ENCODE measurements around the gene CABLES1.

Gene CABLES1

DNA sequence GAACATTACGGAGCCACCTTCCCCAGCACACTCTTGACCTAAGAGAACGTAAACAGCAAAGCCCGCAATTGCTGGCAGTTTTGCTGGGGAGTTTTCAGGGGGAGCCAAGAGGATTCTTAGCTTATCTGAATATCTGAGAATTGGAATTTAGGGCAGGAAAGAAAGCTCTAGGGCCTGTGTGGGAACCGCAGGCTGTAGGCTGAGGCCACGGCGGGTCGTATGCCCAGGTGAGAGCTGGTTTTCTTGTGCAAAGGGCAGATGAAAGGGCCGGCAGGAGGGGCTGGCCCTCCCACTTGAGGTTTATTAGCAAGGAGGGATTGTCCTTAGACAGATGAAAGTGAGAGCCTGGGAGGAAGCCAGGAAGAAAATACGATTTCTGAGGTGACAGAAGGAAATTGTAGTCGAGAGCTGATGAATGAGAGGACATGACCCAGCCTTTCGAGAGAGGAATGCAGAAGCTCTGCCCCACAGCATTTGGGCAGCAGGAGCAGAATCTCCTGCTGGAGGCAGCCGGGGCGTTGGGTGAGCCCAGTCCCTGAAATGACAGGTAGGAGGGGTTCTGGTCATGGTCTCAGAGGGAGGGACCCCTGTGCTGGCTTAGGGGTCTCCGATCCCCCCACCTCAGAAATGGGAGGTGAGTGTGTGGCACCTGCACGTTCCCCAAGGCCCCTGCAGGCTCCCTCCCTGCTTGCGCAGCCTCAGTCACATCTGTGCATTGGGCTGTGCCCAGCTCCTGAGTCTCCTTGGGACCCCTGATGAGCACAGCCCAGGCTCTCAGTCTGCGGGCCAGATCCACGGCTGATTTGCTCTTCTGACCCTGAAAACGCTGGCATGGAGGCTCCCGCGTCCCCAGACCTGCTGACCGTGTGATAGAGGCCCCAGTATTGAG is 61.1 kb downstream of the CABLES1 start:
- peak; percentile 94 for DNase-seq

DNA sequence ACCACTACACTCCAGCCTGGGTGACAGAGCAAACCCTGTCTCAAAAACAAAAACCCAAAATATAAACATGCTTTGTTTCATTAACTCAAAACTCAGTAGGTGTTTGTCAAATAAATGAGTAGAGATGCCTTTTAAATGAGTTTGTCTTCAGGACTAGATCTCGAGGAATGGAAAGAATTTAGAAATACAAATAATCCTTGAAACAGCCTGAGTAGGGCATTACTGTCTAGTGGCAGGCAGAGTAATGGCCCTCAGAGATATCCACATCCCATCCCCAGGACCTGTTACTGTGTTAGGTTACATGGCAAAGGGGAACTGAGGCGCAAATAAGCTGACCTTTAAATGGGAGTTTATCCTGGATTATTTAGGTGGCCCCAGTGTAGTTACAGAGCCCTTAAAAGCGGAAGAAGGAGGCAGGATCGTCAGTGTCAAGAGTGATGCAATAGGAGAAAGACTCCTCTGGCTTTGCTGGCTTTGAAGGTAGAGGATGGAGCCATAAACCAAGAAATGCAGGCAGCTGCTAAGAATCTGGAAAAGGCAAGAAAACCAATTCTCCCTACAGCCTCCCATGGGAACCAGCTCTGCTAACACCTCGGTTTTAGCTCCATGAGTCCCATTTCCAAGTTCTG is 63.0 kb downstream of the CABLES1 start:
- DNase-seq, result no peak

DNA sequence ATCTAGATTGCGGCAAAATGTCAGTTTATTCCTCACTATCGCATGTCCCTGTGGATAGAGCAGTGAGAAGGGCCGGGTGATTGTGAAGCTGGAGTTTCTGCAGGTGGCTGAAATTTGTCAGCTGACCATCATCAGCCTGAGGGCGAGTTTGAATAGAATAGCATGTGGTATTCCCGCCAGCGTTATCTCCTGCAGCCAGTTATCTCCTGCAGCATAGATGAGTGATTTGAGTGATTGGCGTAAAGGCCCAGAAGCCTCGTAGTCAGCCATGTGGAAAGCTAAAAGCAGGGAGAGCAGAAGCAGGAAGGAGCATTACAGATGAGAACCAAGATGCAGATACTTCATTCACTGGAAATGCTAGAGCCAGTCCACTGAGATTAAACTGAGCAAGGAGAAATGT is 65.5 kb downstream of the CABLES1 start:
- peak; percentile 74 for DNase-seq

DNA sequence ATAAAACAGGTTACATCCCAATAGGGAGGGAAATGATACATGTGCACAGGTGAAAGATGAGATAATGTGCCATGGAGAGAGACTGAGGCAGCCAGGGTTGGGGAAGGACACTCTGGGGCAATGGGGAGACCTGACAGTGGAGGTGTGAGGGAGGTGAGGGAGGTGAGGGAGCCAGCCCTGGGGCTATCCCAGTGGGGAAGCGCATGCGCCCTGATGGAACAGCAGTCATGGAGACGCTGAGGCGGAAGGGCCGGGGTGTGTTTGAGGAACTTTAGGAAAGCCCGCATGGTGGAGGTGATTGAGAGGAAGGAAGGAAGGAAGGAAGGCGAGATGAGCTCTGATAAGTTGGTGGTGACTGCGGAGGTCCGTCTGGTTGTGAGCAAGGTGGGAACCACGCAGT is 66.5 kb downstream of the CABLES1 start:
- no peak for DNase-seq

DNA sequence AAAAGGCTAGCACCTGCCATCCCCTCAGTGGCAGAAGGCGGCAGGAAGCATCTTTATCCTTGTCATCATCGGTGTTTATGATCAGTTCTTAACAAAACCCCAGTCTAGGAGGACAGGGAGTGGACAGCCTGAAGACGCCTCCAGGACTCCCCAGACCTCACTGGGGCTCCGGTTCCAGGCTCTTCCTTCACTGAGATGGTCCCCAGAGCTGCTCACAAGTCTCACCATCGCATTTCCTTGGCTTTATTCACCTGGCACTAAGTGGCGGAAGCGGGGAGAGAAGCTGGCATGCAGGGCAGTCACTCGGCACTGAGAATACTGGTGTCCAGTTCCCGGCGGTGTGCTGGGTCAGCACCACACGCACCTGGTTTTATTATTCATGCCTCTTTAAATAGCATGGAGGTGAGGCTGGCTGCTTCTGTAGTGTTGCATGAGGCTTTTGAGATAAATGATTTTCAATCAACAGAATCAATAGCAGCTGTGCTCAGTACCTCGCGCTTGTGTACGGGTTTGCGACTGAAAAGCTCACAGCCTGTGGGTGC is 68.7 kb downstream of the CABLES1 start:
- no peak for DNase-seq

DNA sequence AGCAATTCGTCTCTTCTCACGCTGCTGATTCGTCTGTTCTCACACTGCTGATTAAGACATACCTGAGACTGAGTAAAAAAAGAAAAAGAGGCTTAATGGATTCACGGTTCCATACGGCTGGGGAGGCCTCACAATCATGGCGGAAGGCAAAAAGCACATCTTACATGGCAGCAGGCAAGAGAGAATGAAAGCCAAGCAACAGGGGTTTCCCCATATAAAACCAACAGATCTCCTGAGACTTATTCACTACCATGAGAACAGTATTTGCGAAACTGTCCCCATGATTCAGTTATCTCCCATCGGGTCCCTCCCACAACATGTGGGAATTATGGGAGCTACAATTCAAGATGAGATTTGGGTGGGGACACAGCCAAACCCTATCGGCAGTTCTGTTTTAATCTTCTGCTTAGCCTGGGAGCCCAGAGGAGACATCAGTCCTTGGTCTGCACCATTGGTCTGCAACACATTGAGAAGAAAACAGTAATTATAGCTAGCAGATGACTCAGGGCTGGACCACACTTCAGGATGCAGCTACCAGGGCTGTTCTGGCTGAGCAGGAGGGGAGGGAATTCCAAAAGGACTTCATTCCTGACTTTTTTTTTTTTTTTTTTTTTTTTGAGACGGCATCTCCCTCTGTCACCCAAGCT is 69.4 kb downstream of the CABLES1 start:
- DNase-seq, result peak; percentile 71

DNA sequence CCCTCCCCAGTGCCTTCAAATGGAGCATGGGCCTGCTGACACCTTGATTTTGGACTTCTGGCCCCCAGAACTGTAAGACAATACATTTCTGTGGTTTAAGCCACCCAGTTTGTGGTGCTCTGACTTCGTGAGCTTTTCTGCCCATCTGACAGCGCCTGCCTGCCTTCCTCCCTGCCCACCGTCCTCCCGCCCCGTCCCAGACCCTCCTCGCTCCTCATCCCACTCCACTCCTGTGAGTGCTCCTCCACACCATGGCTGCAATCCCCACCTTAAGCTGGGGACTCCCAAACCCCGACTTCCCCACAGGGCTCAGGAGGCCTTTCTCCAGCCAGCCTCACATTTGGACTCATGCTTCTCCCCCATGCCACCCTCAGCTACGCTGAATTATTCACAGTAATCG is 70.7 kb downstream of the CABLES1 start:
- no peak for DNase-seq

DNA sequence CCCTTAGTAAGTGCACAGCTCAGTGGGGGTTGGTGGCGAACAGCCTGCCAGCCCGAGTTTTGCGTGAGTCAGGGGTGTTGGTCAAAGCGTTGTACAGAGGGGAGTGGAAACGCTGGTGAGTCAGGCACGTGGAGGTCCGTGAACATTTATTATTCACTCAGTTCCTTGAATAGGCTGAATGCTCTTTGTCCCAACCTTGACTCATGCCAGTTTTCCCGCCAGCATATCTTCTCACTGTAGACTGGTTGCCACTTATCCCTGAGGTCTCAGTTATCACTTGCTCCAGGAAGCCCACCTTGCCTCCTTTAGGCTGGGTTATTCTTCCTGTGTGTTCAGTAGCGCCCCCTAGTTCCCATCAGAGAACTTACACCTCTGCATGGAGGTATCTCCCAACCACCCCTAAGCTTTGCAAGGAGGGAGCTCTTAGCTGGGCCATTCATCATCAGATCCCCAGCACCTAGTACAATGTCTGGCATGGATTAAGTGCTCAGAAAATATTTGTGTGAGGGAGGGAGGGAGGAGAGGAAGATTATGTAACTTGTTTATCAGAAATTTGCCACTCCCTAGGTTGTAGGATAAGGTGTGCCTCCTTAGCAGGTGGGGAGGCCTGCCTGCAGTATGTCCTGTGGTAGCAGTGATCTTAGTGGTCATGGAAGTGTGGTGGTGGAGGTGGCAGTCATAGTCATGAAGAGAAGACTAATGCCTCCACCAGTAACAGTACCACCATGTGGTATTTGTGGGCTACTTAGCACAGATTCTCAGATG is 72.1 kb downstream of the CABLES1 start:
- no peak for DNase-seq

DNA sequence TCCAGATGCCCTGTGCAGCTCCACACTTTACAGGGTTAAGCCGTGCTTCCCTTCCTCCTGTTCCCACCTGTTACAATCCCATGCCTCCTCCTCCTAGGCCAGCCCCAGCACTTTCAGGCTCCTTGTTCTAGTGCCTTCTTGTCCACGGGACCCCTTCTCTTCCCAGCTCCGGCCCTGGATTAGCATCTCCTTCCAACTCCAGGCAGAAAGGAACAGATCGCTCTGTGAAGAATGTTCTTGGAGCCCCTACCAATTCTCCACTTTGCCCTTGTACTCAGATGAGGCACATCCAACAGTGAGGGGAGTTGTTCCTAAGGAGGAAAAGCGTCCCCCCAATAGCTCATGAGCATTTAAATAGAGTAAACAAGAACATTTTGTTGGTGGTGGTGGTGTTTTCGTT is 72.7 kb downstream of the CABLES1 start:
- no peak for DNase-seq

DNA sequence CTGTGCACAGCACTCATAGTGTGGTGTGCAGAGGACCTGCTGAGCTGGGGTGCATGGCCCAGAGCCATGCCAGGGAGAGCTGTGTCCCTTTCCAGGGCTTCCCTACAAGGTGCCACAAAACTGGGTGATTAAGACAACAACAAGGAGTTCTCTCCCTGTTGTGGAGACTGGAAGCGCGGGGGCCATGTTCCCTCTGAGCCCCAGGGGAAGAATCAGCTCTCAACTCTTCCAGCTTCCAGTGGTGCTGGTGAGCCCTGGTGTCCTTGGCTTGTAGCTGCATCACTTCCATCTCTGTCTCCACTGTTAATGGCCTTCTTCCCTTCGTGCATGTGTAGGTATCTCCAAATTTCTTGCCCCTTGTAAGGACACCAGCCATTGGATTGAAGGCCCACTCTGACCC is 73.3 kb downstream of the CABLES1 start:
- DNase-seq, result no peak

DNA sequence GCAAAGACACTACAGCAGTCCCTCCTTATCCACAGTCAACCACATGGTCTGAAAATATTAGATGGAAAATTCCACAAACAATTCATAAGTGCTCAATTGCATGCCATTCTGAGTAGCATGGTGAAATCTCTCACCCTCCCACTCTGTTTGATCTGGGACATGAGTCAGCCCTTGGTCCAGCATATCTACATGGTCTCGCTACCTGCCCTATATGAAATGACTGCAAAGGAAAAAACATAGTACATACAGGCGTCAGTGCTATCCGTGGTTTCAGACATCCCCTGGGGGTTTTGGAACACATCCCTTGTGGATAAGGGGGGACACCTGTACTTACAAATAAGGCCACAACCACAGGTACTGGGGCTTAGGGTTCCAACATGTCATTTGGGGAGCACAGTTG is 73.7 kb downstream of the CABLES1 start:
- DNase-seq, result no peak

DNA sequence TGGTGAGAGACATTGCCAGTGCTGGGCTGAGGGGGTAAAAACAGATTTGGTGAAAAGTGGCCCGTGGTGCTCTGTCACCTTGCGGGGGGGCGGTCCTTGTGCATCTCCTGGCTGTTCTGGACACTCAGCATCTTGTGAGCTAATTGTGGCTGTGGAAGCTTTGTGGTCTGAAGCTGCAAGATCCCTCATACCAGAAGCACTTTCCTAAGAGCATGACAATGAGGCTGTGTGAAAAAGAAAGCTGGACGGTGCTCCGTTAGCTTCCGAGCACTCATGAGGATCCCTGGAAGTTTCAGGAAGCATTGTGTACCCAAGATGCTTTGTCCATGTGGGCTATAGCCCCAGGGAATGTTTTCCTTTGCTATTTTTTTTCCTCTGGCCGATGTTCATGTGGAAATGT is 74.5 kb downstream of the CABLES1 start:
- no peak for DNase-seq

DNA sequence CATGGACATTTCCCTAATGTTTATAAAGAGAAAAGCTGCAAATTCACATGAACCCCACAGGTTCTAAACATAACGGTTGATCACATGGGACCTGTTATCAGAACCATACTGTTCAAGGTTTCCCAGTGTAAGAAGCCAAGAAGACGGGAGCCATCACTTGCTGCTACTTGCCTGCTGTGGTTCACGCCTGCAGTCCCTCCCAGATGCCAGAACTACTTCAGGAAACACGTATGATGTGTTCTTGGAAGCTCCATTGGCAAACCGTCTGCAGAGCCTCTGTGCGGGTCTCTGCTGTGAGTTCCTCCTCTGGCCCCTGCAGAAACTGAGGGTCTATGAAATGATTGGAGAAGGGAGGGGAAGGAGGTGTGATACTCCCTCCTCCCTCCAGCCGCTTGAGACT is 75.2 kb downstream of the CABLES1 start:
- DNase-seq, result no peak

DNA sequence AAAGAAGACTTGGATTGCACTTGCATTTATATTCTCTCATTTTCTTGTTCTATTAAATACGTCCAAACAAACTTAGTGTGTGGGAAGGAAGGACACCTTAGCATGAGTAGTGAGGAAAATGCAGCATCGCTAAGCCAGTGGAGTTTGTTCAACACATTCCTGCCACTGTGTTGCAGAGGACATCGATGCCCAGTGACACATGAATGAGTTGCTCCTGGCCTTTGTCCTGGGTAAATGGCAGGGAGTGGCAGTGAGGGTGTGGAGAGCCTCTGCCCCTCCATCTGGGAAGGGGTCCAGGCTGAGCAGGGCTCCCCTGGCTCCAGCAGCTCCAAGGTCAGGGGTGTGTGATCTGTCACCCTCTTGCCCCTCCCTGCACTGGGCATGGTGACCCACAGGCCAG is 75.9 kb downstream of the CABLES1 start:
- no peak for DNase-seq

DNA sequence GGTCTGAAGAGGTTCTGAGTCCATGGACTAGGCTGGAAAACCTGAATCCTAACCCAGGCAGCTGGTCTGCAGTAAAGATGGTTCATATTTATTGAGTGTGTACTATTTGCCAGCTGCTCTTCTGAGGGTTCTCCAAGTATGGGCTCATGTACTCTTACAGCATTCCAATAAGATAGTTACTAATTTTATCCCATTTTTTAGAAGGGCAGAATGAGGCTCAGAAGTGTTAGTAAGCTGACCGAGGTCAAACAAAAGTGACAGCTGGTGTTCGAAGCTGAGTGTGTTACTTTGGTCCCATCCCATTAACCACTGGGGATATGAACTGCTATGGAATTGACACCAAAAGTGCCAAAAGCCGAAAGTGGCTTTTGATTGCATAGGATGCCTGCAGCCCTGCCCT is 76.9 kb downstream of the CABLES1 start:
- DNase-seq, result no peak

DNA sequence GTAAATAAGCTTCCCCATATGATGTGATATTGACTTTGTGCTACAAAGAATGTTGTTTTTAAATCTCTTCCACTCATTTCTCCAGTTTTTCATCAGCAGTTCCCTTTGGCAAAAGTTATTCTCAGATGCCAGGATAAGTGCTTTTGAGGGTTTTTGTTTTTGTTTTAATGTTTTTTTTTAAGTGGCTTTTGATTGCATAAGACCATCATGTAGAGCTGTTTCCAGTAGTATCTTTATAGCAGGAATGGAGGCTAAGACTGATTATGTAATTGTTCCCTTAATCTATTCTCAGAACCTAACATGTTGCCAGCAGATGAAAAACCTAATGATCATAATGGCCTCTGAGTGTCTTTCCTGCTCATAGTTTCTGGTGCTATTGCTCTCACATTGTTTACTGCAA is 77.9 kb downstream of the CABLES1 start:
- DNase-seq, result no peak

DNA sequence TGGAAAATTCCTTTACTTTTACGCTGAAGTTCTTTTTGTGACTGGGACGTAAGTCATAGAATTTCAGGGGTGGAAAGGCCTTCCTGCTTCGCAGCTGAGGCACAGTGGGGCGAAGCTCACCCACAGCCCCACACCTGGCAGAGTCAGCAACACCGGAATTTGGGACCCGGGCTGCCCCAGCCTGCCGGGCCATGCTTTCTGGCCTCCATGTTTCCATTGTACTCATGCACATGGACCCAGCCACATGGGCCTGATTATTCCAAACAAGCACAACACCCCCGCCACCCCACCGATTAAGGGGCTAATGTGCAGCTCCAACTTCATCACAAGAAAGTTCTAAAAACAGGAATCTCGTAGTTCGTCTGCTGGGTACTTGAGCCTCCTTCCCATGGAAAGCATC is 82.5 kb downstream of the CABLES1 start:
- no peak for DNase-seq

DNA sequence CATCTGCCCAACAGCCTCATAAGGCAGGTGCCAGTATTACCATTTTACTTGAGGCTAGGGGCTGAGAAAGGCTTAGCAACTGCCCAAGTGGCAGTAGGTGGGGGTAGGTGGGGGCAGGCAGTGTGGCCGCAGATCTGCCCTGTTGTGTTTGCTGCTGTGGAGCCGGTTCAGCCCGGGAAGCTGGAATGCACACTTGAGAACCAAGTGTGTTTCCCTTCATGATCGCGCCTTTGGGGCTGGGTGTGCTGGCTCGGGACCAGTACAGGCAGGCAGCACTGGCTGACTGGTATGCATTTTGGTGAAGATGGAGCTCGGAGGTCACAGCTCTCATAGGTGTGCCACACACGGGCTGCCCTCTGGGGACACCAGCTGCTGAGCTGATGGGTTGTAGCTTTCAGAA is 85.1 kb downstream of the CABLES1 start:
- DNase-seq, result no peak

DNA sequence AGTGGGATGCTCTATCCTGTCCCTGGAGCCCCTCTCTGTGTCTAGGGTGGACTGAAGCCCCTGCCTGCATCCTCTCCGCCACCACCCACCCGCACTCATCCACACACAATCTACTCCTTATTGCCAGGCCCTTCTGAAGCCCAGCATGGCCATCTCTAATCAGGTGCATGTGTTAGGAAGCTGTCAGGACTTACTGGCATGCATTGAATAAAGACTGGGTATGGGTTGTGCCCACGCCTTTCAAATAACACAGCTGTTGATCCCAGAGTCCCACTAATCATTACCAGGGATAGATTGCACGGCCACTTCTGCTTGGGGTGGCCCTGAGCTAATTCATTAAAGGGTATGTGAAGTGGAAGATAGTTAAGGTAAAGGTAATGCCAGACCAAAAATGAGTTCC is 88.4 kb downstream of the CABLES1 start:
- no peak for DNase-seq

DNA sequence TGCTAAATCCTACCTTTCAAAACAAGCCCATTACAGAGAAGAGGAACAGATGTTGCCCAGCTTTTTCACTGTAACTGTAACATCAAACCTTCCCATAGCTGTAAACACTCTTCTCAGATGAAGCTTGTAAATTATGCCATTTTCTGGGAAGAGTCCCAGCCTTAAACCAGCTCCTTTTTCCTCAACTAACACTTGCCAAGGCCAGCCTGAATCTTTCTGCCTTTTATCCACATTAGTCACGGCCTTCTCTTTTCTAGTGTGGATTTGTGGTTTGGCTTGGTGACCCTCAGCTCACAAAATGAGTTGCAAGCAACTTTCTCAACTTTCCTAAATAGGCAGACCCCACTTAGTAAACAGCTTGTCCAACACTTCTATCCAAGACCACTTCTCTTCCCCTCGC is 90.2 kb downstream of the CABLES1 start:
- no peak for DNase-seq

DNA sequence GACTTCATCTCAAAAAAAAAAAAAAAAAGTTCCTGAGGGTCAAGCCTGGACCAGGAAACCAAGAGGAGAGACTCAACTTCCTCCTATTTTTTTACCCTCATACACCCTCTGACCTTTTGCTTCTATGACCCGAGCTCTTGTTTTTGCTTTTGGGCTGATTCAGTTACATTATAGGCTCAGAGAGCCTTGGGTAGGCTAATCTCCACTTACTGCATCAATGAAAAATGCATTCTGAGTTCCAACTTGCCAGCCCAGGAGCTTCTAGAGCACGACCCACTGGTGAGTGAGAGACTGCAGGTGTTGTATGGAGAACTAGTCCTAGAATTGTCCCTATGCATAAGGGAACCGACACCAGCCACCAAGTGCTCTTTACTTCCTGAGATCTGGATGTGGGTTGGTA is 91.1 kb downstream of the CABLES1 start:
- DNase-seq, result no peak

DNA sequence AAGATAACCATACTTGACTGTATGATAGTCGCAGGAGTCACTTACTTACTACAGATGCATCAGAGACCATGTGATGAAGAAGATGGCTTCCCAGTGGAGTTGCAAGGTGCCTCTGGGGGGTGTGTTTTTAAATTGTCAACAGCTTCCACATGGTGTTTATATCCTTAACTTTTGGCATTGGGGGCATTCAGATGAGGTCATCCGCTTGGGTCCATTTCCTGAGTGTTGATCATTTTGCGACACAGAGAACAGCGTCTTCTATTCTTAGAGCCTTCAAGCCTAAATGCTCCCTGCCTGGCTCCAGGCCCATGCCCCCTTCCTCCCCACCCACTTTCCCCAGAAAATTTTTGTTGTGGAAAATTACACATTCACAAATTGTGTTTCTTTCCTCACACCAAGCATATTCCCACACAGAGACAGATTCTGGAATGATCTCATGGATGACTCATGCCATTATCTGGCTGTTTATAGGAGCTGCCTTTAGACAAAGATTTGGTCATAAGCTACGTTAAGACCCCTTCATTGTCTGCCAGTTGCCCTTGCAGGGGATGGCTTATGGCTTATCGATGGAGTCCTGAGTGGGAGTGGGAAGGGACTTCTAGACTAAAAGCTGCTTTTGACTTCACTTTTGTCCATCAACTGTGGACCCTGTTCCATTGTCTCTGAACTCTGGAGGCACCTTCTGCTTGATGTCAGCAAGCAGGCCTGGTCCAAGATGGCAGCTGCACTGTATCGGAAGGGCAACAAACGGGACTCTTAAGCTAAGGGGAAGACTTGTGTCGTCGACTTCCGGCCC is 91.8 kb downstream of the CABLES1 start:
- no peak for DNase-seq

All from islet precursor cell (in vitro differentiated cells).